Bronchial epithelial cell (primary cell): Measurements from ENCODE around the gene PTPRN2. TPM values are rescaled to one million over a fixed set of nuclear protein-coding genes. Genes with fewer than 3 reads are reported as not detected.

ENCODE experiments used
- DNase-seq: peaks from one replicate; pipeline ENCODE4 v3.0.0-alpha.2; 2010; ENCODE audit warnings: low read depth
- FAIRE-seq: peaks from 2 replicates; lab custom pipeline; 2011; peaks lifted over from hg19 to GRCh38; lab: Jason Lieb, UNC
- H3K27me3 ChIP-seq: 2 replicates; pipeline ENCODE4 v1.5.1; 2011; ENCODE audit warnings: low read length; ENCODE audit not compliant: control insufficient read depth, insufficient read depth
- H3K36me3 ChIP-seq: 2 replicates; pipeline ENCODE4 v1.5.1; 2011; ENCODE audit warnings: low read length; ENCODE audit not compliant: control insufficient read depth, insufficient read depth
- H3K4me3 ChIP-seq: 2 replicates; pipeline ENCODE4 v1.5.1; 2011; ENCODE audit warnings: mild to moderate bottlenecking, low read depth, low read length, control low read depth
- total RNA-seq: library from RNA; depleted of rRNA; stranded (reverse); fragments of >200 nt; gene quantifications from 2 replicates; pipeline ENCODE4 v1.2.1, GENCODE V29; 2014
- TF ChIP-seq, protein P1 (sequence below): IDR thresholded peaks from 2 replicates; pipeline ENCODE4 v1.5.1; 2011; ENCODE audit warnings: mild to moderate bottlenecking, moderate library complexity, low read length, control low read depth, inconsistent platforms; ENCODE audit not compliant: insufficient read depth, severe bottlenecking

PTPRN2 gene
- total RNA-seq, 1 donor from 2014 or later, result 1.1 TPM

DNA sequence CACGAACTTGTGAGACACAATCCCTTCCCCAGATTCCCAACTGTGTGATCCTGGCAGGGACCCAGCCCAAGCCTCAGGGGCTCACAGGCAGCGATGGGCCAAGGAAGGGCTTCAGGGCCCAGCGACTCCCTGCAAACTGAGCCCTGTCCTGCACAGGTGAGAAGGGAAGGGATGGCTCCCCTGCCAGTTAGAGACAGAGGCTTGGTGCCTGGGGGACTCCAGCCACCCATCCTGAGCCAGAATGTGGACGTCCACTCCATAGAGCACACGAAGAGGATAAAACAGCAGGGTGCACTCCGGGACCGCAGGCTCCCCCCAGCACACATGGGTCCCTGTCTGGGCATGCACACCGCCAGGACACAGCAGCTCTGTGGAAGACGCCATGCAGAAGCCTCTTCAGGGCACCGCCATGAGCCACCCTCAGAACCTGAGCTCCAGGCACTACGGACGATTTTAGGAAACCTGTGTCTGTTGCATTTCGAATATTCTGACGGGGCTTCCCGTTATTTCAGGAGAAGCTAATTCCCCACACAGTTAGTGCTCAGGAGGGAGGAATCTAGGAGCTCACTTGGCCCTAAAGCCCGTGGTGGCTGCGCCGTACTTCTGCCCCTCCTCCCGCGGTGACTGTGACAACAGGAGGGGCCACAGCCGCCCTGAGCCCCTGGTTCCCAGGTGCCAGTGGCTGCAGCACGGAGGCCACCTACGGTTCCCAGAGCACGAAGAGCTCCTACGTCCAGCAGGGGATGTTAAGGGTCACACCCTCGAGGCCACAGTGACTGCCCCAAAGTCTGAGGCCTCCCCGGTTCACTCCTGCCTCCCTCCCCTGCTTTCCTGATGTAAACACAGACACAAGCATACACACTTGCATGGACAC is 326.0 kb downstream of the PTPRN2 start:
- TF ChIP-seq, protein P1, sequence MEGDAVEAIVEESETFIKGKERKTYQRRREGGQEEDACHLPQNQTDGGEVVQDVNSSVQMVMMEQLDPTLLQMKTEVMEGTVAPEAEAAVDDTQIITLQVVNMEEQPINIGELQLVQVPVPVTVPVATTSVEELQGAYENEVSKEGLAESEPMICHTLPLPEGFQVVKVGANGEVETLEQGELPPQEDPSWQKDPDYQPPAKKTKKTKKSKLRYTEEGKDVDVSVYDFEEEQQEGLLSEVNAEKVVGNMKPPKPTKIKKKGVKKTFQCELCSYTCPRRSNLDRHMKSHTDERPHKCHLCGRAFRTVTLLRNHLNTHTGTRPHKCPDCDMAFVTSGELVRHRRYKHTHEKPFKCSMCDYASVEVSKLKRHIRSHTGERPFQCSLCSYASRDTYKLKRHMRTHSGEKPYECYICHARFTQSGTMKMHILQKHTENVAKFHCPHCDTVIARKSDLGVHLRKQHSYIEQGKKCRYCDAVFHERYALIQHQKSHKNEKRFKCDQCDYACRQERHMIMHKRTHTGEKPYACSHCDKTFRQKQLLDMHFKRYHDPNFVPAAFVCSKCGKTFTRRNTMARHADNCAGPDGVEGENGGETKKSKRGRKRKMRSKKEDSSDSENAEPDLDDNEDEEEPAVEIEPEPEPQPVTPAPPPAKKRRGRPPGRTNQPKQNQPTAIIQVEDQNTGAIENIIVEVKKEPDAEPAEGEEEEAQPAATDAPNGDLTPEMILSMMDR, result no peak
- Histone ChIP-seq H3K27me3 (no peaks in the 10 kb centered on the region), H3K4me3 (no peak overlapping the region), H3K36me3 (no peaks in the 10 kb centered on the region)
- FAIRE-seq (peak; percentile 40), DNase-seq (no peak)

DNA sequence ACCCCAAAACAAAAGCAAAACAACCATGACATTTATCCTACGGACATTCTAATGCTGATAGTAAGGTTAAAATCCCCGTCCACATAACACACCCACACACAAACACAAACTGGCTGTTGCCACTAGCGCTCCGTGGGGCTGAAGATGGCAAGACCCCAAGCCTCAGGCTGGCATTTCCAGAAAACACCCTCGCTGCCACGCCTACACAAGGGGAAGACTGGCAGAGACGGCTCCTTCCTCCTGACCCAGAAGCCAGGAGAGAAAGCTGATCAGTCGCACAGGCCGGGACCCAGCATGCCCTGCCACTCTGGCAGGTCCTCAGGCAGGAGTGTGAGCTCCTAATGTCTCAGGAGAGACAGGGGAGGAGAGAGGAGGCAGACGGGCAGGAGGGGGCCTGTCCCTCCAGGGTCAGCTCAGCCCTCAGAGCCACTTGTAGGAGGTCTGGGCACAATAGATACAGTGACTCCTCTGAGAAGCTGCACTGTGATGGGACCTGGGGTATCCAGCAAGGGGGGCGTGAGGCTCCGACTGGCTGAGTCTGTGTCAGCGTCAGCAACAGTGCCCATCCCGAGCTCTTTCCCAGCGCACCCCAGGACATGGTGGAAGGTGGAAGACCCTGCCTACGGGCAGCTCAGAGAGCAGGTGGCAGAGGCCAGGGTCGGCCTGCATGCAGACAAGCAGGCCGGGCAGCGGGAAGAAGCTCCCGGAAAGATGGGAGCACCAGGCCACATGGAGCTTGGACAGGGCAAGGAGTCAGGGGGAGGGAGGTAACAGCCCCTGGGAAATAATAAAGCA is 326.9 kb downstream of the PTPRN2 start:
- Histone ChIP-seq H3K36me3 (no peaks in the 10 kb centered on the region), H3K27me3 (no peaks in the 10 kb centered on the region), H3K4me3 (no peak overlapping the region)
- FAIRE-seq (peak; percentile 91), DNase-seq (no peak)
- TF ChIP-seq, protein P1, result no peak

DNA sequence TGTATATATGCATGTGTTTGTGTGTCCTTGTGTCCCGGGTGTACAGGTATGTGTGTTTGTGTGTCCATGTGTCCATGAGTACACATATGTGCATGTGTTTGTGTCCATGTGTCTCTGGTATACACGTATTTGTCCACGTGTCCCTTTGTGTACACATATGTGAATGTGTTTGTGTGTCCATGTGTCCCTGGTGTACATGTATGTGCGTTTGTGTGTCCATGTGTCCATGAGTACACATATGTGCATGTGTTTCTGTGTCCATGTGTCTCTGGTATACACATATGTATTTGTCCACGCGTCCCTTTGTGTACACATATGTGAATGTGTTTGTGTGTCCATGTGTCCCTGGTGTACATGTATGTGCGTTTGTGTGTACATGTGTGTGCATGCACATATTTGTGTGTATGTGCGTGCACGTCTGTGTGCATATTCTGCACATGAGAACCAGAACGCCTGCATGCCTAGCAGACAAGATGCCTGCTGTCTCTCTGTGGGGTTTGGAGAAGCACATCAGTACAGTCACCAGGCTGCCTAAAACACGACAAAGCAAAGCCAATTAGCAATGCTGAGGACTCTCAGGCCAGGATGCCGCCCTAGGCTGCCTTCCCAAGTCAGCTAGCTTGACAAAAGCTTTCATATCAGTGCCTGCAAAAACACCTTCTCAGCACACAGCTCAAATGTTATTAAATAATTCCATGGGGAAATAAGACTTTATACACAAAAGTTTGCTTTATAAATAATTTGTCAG is 327.8 kb downstream of the PTPRN2 start:
- H3K36me3 ChIP-seq, result no peaks in the 10 kb centered on the region
- H3K27me3 ChIP-seq, result no peaks in the 10 kb centered on the region
- peak; percentile 96 for FAIRE-seq
- H3K4me3 ChIP-seq, result no peak overlapping the region
- DNase-seq, result no peak
- TF ChIP-seq, protein P1, result no peak

DNA sequence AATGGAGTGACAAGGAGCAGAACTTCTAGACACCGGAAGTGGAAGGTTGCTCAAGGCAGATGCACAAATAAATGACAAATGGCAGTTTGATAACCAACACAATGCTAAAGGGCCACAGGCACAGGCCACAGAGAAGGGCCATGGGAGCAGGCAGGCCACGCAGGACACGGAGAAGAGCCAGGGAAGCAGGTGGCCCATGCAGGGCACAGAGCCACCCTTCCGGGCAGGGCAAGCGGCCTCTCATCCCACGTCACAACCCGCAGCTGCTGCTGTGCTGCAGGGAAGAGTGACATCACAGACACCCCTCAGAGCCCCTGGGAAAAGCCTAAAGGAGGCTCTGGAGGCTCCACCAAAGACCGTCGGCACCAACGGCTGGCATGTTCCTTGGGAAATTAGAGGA is 328.5 kb downstream of the PTPRN2 start:
- Histone ChIP-seq H3K36me3 (no peaks in the 10 kb centered on the region), H3K27me3 (no peaks in the 10 kb centered on the region), H3K4me3 (no peak overlapping the region)
- no peak for DNase-seq
- TF ChIP-seq, protein P1, result no peak
- no peak for FAIRE-seq

DNA sequence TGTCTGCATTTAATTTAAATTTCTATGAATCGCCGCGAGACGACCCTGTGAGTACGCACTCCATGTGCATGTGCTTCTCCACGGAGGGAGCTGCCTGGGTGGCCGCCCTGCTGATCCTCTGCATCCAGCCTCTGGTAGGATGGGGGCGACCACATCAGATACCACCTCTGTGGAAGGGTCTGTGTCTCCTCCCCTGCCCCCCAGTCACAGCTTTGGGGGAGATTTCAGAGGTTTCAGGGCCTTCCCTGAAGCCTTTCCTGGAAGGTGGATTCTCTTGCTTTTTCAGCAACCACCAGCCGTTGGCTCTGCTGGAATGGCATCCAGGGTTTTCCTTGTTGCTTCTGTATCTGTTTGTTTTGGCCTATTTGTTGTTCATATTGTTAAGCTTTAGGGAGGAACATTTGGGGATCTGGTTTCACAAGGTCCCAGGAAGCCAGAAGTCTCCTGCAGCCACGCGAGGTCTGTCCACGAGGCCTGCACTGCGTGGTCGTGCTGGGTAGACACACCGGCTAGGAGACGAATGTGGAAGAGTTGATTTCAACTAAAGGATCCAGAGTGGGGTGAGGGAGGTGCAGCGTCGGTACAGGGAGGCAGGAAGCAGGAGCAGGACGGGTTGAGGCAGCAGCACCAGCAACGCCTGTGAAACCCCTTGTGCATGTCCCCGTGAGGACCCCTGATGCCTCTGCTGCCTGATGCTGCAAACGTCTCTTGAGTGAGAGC is 329.1 kb downstream of the PTPRN2 start:
- H3K36me3 ChIP-seq, result no peaks in the 10 kb centered on the region
- FAIRE-seq, result no peak
- H3K27me3 ChIP-seq, result no peaks in the 10 kb centered on the region
- TF ChIP-seq, protein P1, result no peak
- no peak for DNase-seq
- no peak overlapping the region for H3K4me3 ChIP-seq
